Measurements from ENCODE around the gene PI4K2B. TPM values are rescaled to one million over a fixed set of nuclear protein-coding genes. Genes with fewer than 3 reads are reported as not detected.
A peak's percentile ranks its signal among the peaks of the same experiment; 100 is the strongest.

PI4K2B gene
- total RNA-seq, 1 experiment from 2014 or later, result 22.8 TPM

DNA sequence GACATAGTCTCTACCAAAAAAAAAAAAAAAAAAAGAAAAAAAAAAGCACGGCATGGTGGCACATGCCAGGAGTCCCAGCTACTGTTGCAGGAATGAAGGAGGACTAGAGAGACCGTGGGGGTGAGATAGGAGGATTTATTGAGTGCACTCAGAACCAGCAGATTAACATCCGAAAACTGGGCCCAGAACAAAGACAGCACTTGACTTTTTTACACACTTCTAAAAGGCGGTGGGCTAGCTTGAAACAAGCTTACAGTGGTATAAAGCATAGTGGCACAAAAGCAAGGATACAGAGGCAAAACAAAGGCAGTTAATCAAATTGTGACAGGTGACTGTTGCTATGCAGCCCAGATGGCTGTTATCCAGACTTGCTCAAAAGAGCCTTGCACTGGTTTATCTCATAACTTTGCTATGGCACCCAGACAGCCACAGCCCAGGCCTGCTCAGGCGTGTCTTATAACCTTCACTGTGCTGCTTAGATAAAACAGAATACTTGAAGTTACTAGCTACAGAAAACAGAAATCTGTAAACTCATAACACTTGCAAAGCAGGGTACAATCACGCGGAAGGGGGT is 9.9 kb upstream of the PI4K2B start:
- POLR2A ChIA-PET, result interaction anchor here (1.1 to 1.6 kb wide), 3 partner anchors 9 to 11 kb away, joined by 4 to 6 read pairs (median 5); partner anchors contain the start of gene PI4K2B
- no TSS peak for BruUV-seq (replicated peaks)
- TF ChIP-seq, protein P1, sequence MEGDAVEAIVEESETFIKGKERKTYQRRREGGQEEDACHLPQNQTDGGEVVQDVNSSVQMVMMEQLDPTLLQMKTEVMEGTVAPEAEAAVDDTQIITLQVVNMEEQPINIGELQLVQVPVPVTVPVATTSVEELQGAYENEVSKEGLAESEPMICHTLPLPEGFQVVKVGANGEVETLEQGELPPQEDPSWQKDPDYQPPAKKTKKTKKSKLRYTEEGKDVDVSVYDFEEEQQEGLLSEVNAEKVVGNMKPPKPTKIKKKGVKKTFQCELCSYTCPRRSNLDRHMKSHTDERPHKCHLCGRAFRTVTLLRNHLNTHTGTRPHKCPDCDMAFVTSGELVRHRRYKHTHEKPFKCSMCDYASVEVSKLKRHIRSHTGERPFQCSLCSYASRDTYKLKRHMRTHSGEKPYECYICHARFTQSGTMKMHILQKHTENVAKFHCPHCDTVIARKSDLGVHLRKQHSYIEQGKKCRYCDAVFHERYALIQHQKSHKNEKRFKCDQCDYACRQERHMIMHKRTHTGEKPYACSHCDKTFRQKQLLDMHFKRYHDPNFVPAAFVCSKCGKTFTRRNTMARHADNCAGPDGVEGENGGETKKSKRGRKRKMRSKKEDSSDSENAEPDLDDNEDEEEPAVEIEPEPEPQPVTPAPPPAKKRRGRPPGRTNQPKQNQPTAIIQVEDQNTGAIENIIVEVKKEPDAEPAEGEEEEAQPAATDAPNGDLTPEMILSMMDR (IDR thresholded peaks at IDR 0.05; ENCODE audit: unreplicated experiment), result no peak
- Mint-ChIP-seq H3K9me3 (ENCODE audit: unreplicated experiment) (peaks cover 21% of the 10 kb centered on the region), H3K4me3 (ENCODE audit: unreplicated experiment) (no peak overlapping the region), H3K27me3 (ENCODE audit: insufficient read depth, unreplicated experiment) (no peaks in the 10 kb centered on the region), H3K4me1 (ENCODE audit: insufficient read depth, unreplicated experiment) (no peaks in the 10 kb centered on the region), H3K36me3 (ENCODE audit: insufficient read depth, unreplicated experiment) (peaks cover 6% of the 10 kb centered on the region), H3K27ac (ENCODE audit: low read depth, unreplicated experiment) (no peak overlapping the region)
- DNase-seq (ENCODE audit: unreplicated experiment), result peak; percentile 51
- CTCF ChIA-PET, result interaction anchor here (1.5 kb wide), 1 partner anchor 14 kb away, joined by 3 read pairs; no protein-coding TSS in a partner anchor
- intact Hi-C loops (cut with micrococcal nuclease), result no loop called here

DNA sequence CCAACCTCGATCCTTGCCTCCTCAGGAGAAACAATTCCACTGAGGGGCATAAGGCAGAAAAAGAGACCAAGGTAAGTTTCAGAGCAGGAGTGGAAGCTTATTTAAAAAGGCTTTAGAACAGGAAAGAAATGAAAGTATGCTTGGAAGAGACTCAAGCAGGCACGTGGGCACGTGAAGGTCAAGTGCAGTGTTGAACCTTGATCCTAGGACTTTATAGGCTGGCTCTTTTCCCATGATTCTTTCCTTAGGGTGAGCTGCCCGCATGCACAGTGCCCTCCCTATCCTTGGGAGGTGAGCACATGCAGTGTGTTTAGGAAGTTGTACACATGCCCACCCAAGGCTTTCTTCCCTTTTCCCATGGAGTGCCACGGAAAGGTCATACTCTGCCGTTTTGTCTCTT is 4.0 kb upstream of the PI4K2B start:
- no peaks in the 10 kb centered on the region for H3K4me1 Mint-ChIP-seq (ENCODE audit: insufficient read depth, unreplicated experiment)
- ChIA-PET CTCF (interaction anchor here (1.5 kb wide), 1 partner anchor 50 kb away, joined by 5 read pairs; no protein-coding TSS in a partner anchor), POLR2A (no interaction called here)
- H3K27ac Mint-ChIP-seq (ENCODE audit: low read depth, unreplicated experiment), result no peak overlapping the region
- intact Hi-C loops (cut with micrococcal nuclease), result no loop called here
- no peak for DNase-seq (ENCODE audit: unreplicated experiment)
- BruUV-seq (replicated peaks), result no TSS peak
- H3K9me3 Mint-ChIP-seq (ENCODE audit: unreplicated experiment), result peaks cover 14% of the 10 kb centered on the region
- H3K36me3 Mint-ChIP-seq (ENCODE audit: insufficient read depth, unreplicated experiment), result no peaks in the 10 kb centered on the region
- TF ChIP-seq, protein P1 (IDR thresholded peaks at IDR 0.05; ENCODE audit: unreplicated experiment), result no peak
- no peak overlapping the region for H3K4me3 Mint-ChIP-seq (ENCODE audit: unreplicated experiment)
- no peaks in the 10 kb centered on the region for H3K27me3 Mint-ChIP-seq (ENCODE audit: insufficient read depth, unreplicated experiment)

DNA sequence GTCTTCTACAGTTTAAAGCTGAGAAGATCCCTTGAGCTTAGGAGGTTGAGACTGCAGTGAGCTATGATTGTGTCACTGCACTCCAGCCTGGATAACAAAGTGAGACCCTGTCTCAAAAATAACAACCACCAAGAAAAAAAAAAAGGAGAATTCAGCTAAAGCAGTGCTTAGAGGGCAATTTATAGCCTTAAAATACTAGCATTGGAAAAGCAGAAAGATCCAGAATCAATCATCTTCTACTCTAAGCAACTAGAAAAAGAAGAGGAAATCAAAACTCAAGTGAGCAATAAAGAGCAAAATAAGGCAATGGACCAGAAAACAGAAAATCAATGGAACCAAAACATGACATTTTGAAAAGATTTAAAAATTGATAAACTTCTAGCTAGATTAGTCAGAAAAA is 639 bp upstream of the PI4K2B start:
- CTCF ChIA-PET, result interaction anchor here (0.9 to 5.5 kb wide), 5 partner anchors 53 to 593 kb away, joined by 3 to 56 read pairs (median 4); partner anchors contain the start of gene ZCCHC4
- Mint-ChIP-seq H3K9me3 (ENCODE audit: unreplicated experiment) (peaks cover 5% of the 10 kb centered on the region), H3K27me3 (ENCODE audit: insufficient read depth, unreplicated experiment) (no peaks in the 10 kb centered on the region), H3K27ac (ENCODE audit: low read depth, unreplicated experiment) (peak overlapping the region; percentile 90), H3K4me3 (ENCODE audit: unreplicated experiment) (peak overlapping the region; percentile 86), H3K4me1 (ENCODE audit: insufficient read depth, unreplicated experiment) (peaks cover 10% of the 10 kb centered on the region), H3K36me3 (ENCODE audit: insufficient read depth, unreplicated experiment) (no peaks in the 10 kb centered on the region)
- DNase-seq (ENCODE audit: unreplicated experiment), result no peak
- intact Hi-C loops (cut with micrococcal nuclease), result no loop called here
- POLR2A ChIA-PET, result interaction anchor here (0.7 to 4.9 kb wide), 13 partner anchors 8 to 146 kb away, joined by 3 to 106 read pairs (median 4); partner anchors contain the start of genes ANAPC4, SEPSECS and ZCCHC4
- TF ChIP-seq, protein P1 (IDR thresholded peaks at IDR 0.05; ENCODE audit: unreplicated experiment), result no peak
- TSS peak; percentile 46 for BruUV-seq (replicated peaks)
